Aorta (tissue), 5 donors: Measurements from ENCODE around the gene GPD1. TPM values are rescaled to one million over a fixed set of nuclear protein-coding genes. Genes with fewer than 3 reads are reported as not detected.

Experiments used
- ATAC-seq: fragments of 200-7000 bp; cut with Tn5 transposase; one replicate; pipeline ENCODE4 v1.9.1; 2022; ENCODE audit warnings: moderate library complexity; ENCODE audit not compliant: low FRiP score
- DNase-seq, 2 donors: peaks; one replicate each; pipeline ENCODE4 v3.0.0-alpha.2; 2020
- H3K27ac ChIP-seq, 2 donors: one replicate each; pipeline ENCODE4 v1.5.1; 2013; ENCODE audit warnings: low read length in 2 of 2, mild to moderate bottlenecking in 2 of 2, moderate library complexity in 2 of 2, control low read depth in 1 of 2, inconsistent platforms in 1 of 2, low read depth in 1 of 2
- H3K27me3 ChIP-seq, 2 donors: one replicate each; pipeline ENCODE4 v1.6.1; 2013; ENCODE audit warnings: control low read depth in 1 of 2, low read length in 1 of 2, mild to moderate bottlenecking in 1 of 2, moderate library complexity in 1 of 2; ENCODE audit not compliant: insufficient read depth in 2 of 2, control insufficient read depth in 1 of 2
- H3K36me3 ChIP-seq, 2 donors: one replicate each; pipeline ENCODE4 v1.6.1; 2013; ENCODE audit warnings: control low read depth in 1 of 2, low read length in 1 of 2, mild to moderate bottlenecking in 1 of 2; ENCODE audit not compliant: insufficient read depth in 2 of 2, control insufficient read depth in 1 of 2
- H3K4me1 ChIP-seq, 2 donors: one replicate each; pipeline ENCODE4 v1.6.1; 2013; ENCODE audit warnings: low read length in 2 of 2, control low read depth in 1 of 2, mild to moderate bottlenecking in 1 of 2, moderate library complexity in 1 of 2; ENCODE audit not compliant: insufficient read depth in 2 of 2, control insufficient read depth in 1 of 2
- H3K4me3 ChIP-seq, 2 donors: one replicate each; pipeline ENCODE4 v1.5.1; 2013; ENCODE audit warnings: low read length in 2 of 2, control low read depth in 1 of 2, mild to moderate bottlenecking in 1 of 2
- H3K9me3 ChIP-seq: one replicate; pipeline ENCODE4 v1.6.1; 2013; ENCODE audit warnings: mild to moderate bottlenecking, low read length; ENCODE audit not compliant: control insufficient read depth
- WGBS, 2 donors: extraction: QIAGEN DNeasy Blood & Tissue Kit; methylation state at CpG; one replicate each; pipeline ENCODE4 v1.1.7; 2013; 5-methylcytosine and 5-hydroxymethylcytosine counted together
- intact Hi-C, 2 donors: fragments of 100-400 bp; cut with DNase I; formaldehyde crosslinking; loops; one replicate each; pipeline versions ENCODE4 v1.14.2 to v1.15.0; 2022
- long read RNA-seq, 2 donors: library from polyadenylated mRNA; unstranded; transcript quantifications; one replicate each; pipeline ENCODE4 v2.0.0, GENCODE V29; 2020 to 2021
- polyA plus RNA-seq, 2 donors: library from polyadenylated mRNA; stranded (reverse); fragments of 200-250 nt; gene quantifications; one replicate each; pipeline ENCODE4 v1.2.3, GENCODE V29; 2013
- total RNA-seq, 2 donors: library from RNA; stranded (reverse); fragmentation: NEBNext Ultra II Directional; extraction: Animal tissue kit (Norgen Biotek cat#: 25700); gene quantifications; one replicate each; pipeline ENCODE4 v1.2.1, GENCODE V29; 2021
- donor health status: healthy with polysubstance abuse.
- donor health status: Bipolar disorder and iron deficiency.
- donor health status: DM: no; HTN: no; CAD: no.
- donor health status: DM: no; HTN: no; CAD: no.
- donor health status: DM: yes; HTN: yes; CAD: no.

GPD1 gene
- total RNA-seq (1 to 10 TPM; 2.2 to 3.1 TPM), polyA plus RNA-seq (10 to 100 TPM in 1 of 2 donors, under 1 TPM in 1; 0.61 to 24.8 TPM)
- long read RNA-seq, donor 1, transcript GPD1-201 (8 exons, 3,082 nt) = major isoform, 10 of 16 reads
- long read RNA-seq, donor 1, partial matches to known transcripts = 0 of 16 reads
- long read RNA-seq, donor 1, other reads (novel, unspliced or antisense) = 6 of 16 reads
- long read RNA-seq, donor 2, partial matches to known transcripts = 0 of 1 reads
- long read RNA-seq, donor 2, other reads (novel, unspliced or antisense) = 0 of 1 reads

- intact Hi-C loops = no loop called here
- no peak within 1 kb of the TSS for H3K4me3 ChIP-seq
Measured at GRCh38 chr12:50103767-50104321, at the start of gene GPD1. Gene GPD1, plus strand, starts transcription at chr12:50104008. Its CDS starts 43 bp downstream, at chr12:50104051.

GRCh38 chr12:50055831-50056638 is 47.8 kb upstream of the GPD1 start:
- Histone ChIP-seq H3K27me3 (no peaks in the 10 kb centered on the region), H3K36me3 (no peaks in the 10 kb centered on the region), H3K4me1 (no peaks in the 10 kb centered on the region), H3K4me3 (no peak overlapping the region), H3K27ac (no peak overlapping the region), H3K9me3 (no peaks in the 10 kb centered on the region)
- WGBS, 2 donors = 7 to 11% methylated on average over 17 of the region's 17 CpGs
- DNase-seq (peak in 1 of 2 donors; percentile 29), ATAC-seq (peak; percentile 66)
- intact Hi-C loops = loop anchor here (2.0 to 10.0 kb wide), 4 partner anchors 89 to 281 kb away; no protein-coding TSS in a partner anchor

More at GRCh38 chr12:50103767-50104321, at the start of gene GPD1:
- ATAC-seq = peak; percentile 67
- H3K4me1 ChIP-seq = no peaks in the 10 kb centered on the region
- H3K9me3 ChIP-seq = no peaks in the 10 kb centered on the region
- no peaks in the 10 kb centered on the region for H3K27me3 ChIP-seq
- H3K36me3 ChIP-seq = peaks cover 0 to 2% of the 10 kb centered on the region in 2 donors
- DNase-seq = peak; percentile 74 to 89
- no peak within 1 kb of the TSS for H3K27ac ChIP-seq
- WGBS, 2 donors = 19 to 23% methylated on average over 13 of the region's 13 CpGs

- WGBS, 2 donors = 12 to 13% methylated on average over 3 of the region's 3 CpGs
- DNase-seq (no peak), ATAC-seq (no peak)
- intact Hi-C loops = loop anchor here (2.0 to 10.0 kb wide), 4 partner anchors 89 to 282 kb away; no protein-coding TSS in a partner anchor
- no peaks in the 10 kb centered on the region for H3K4me1 ChIP-seq
- H3K9me3 ChIP-seq = no peaks in the 10 kb centered on the region
- H3K27ac ChIP-seq = no peak overlapping the region
- H3K27me3 ChIP-seq = no peaks in the 10 kb centered on the region
- H3K36me3 ChIP-seq = no peaks in the 10 kb centered on the region
- no peak overlapping the region for H3K4me3 ChIP-seq
Measured at GRCh38 chr12:50056639-50056976, 47.2 kb upstream of the GPD1 start.

GRCh38 chr12:50057000-50057841 is 46.6 kb upstream of the GPD1 start, which contains the start of gene ASIC1:
Gene ASIC1, plus strand, starts transcription at chr12:50057596. Its CDS starts 1,171 bp downstream, at chr12:50058767.
- DNase-seq (peak; percentile 76 to 90), ATAC-seq (peak; percentile 66)
- H3K27ac ChIP-seq = no peak within 1 kb of the TSS

GRCh38 chr12:50057896-50058670 is 45.7 kb upstream of the GPD1 start:
- Histone ChIP-seq H3K36me3 (no peaks in the 10 kb centered on the region), H3K27me3 (no peaks in the 10 kb centered on the region), H3K9me3 (no peaks in the 10 kb centered on the region), H3K4me1 (no peaks in the 10 kb centered on the region), H3K27ac (no peak overlapping the region), H3K4me3 (peak overlapping the region; percentile 44 to 56)
- intact Hi-C loops = loop anchor here (2.0 to 10.0 kb wide), 4 partner anchors 91 to 283 kb away; no protein-coding TSS in a partner anchor
- WGBS, 2 donors = 24 to 32% methylated on average over 25 to 30 of the region's 30 CpGs
- no peak for DNase-seq
- ATAC-seq = no peak

More at GRCh38 chr12:50057000-50057841, 46.6 kb upstream of the GPD1 start, which contains the start of gene ASIC1:
- peak within 1 kb of the TSS; percentile 44 to 56 for H3K4me3 ChIP-seq
- no peaks in the 10 kb centered on the region for H3K36me3 ChIP-seq
- H3K27me3 ChIP-seq = no peaks in the 10 kb centered on the region
- no peaks in the 10 kb centered on the region for H3K9me3 ChIP-seq
- 1 to 2% methylated on average over 43 to 88 of the region's 88 CpGs for WGBS, 2 donors
- intact Hi-C loops = loop anchor here (2.0 to 10.0 kb wide), 4 partner anchors 90 to 282 kb away; no protein-coding TSS in a partner anchor
- H3K4me1 ChIP-seq = no peaks in the 10 kb centered on the region

- WGBS, 2 donors = 94% methylated on average over 15 of the region's 15 CpGs
- Histone ChIP-seq H3K36me3 (no peaks in the 10 kb centered on the region), H3K27me3 (no peaks in the 10 kb centered on the region), H3K4me3 (no peak overlapping the region), H3K4me1 (no peaks in the 10 kb centered on the region), H3K9me3 (no peaks in the 10 kb centered on the region), H3K27ac (no peak overlapping the region)
- intact Hi-C loops = loop anchor here (5.0 to 10.0 kb wide), 3 partner anchors 92 to 284 kb away; no protein-coding TSS in a partner anchor
- ATAC-seq (no peak), DNase-seq (no peak)
Measured at GRCh38 chr12:50058743-50059312, 45.0 kb upstream of the GPD1 start.

- intact Hi-C loops = loop anchor here (5.0 to 10.0 kb wide), 3 partner anchors 92 to 285 kb away; no protein-coding TSS in a partner anchor
- no peak for ATAC-seq
- no peak overlapping the region for H3K4me3 ChIP-seq
- H3K36me3 ChIP-seq = no peaks in the 10 kb centered on the region
- DNase-seq = no peak
- H3K27me3 ChIP-seq = no peaks in the 10 kb centered on the region
- no peaks in the 10 kb centered on the region for H3K9me3 ChIP-seq
- no peaks in the 10 kb centered on the region for H3K4me1 ChIP-seq
- 88 to 89% methylated on average over 12 of the region's 12 CpGs for WGBS, 2 donors
- H3K27ac ChIP-seq = no peak overlapping the region
Measured at GRCh38 chr12:50059440-50060119, 44.2 kb upstream of the GPD1 start.
